Activated CD4-positive, alpha-beta T cell treated with anti-CD3 and anti-CD28 coated beads, Interleukin-2, amount 10 ng/mL, durations not matched to agents 24 days and 14 days (primary cell): ENCODE results near the gene SLC39A2. TPM values are rescaled to one million over a fixed set of nuclear protein-coding genes. Genes with fewer than 3 reads are reported as not detected.
"Not testable (repeated sequence)": the region's sequence is repeated elsewhere in the genome, so short reads cannot be mapped to it uniquely, and the experiment has no call there.

Experiments
- DNase-seq: peaks from one replicate; pipeline ENCODE4 v3.0.0; 2022
- H3K27ac Mint-ChIP-seq: one replicate; pipeline ENCODE4 v1.8.0; 2022; ENCODE audit warnings: mild to moderate bottlenecking, mixed read lengths
- H3K27me3 Mint-ChIP-seq: one replicate; pipeline ENCODE4 v1.8.0; 2022; ENCODE audit warnings: mixed read lengths
- H3K36me3 Mint-ChIP-seq: one replicate; pipeline ENCODE4 v1.8.0; 2022; ENCODE audit warnings: low read depth, mild to moderate bottlenecking, mixed read lengths
- H3K4me1 Mint-ChIP-seq: one replicate; pipeline ENCODE4 v1.8.0; 2021; ENCODE audit warnings: mixed read lengths
- H3K4me3 Mint-ChIP-seq: one replicate; pipeline ENCODE4 v1.8.0; 2022; ENCODE audit warnings: mild to moderate bottlenecking, moderate library complexity, mixed read lengths
- H3K9me3 Mint-ChIP-seq: one replicate; pipeline ENCODE4 v1.8.0; 2021; ENCODE audit warnings: mixed read lengths
- intact Hi-C: fragments of 100-400 bp; cut with micrococcal nuclease; formaldehyde crosslinking; loops from one replicate; pipeline ENCODE4 v1.15.1; 2023
- total RNA-seq: library from RNA; stranded (reverse); gene quantifications from 2 replicates; pipeline ENCODE4 v1.2.3, GENCODE V29; 2022

SLC39A2 gene
- total RNA-seq, result 0.33 TPM in 1 of 2 replicates, not detected in the other

GRCh38 chr14:20998674-20999366 lies at the start of gene SLC39A2:
Gene SLC39A2 (plus strand): TSS chr14:20999293. CDS start chr14:20999447, 154 bp downstream.
- no peak within 1 kb of the TSS for H3K4me3 Mint-ChIP-seq
- H3K27me3 Mint-ChIP-seq, result no peaks in the 10 kb centered on the region
- no peak for DNase-seq
- intact Hi-C loops, result no loop called here
- H3K4me1 Mint-ChIP-seq, result peaks cover 2% of the 10 kb centered on the region
- no peaks in the 10 kb centered on the region for H3K9me3 Mint-ChIP-seq
- no peak within 1 kb of the TSS for H3K27ac Mint-ChIP-seq
- H3K36me3 Mint-ChIP-seq, result peaks cover 33% of the 10 kb centered on the region

DNA sequence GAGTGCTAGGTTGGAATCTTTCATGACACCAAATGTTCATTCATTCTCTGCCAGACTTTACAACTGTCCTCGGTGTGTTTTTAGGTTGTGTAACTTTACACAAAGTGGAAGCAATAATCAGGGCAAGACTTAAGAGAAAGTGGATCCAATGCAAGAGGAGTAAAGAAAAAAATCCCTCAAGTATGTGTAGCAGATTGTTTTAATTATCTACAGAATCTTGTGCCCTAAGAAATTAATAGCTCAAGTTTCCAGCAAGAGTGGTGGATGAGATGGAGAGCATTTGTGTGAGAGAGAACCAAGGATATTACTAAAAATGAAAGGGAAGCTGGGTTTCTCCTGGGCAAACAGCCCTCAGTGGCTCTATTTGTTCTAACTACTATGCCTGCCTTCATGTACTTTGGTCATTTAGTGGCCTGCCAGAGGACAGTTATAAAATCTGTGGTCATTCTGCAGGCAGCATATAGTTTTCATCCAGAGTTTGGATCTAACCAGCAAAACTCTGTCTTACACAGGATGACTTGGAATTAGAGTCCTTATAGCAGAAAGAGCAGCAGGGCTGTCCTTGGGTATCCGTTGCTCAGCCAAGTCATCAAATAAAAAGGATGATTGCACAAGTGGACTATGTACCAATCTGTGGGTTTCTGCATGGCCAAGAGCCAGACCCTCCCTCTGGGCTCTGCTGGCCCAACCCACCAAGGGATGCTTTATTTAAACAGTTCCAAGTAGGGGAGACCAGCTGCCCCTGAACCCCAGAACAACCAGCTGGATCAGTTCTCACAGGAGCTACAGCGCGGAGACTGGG lies 44.2 kb upstream of the SLC39A2 start, which contains the start of gene RNASE2:
RNASE2 (plus strand) TSS at position 752 of the 802 bp plus-strand sequence. CDS start 285 bp downstream, outside the sequence.
- H3K9me3 Mint-ChIP-seq, intact Hi-C loops, H3K36me3 Mint-ChIP-seq, H3K27ac Mint-ChIP-seq, H3K4me3 Mint-ChIP-seq, DNase-seq: not testable (repeated sequence)
- Mint-ChIP-seq H3K4me1 (peaks cover 11% of the 10 kb centered on the region), H3K27me3 (peaks cover 16% of the 10 kb centered on the region)

DNA sequence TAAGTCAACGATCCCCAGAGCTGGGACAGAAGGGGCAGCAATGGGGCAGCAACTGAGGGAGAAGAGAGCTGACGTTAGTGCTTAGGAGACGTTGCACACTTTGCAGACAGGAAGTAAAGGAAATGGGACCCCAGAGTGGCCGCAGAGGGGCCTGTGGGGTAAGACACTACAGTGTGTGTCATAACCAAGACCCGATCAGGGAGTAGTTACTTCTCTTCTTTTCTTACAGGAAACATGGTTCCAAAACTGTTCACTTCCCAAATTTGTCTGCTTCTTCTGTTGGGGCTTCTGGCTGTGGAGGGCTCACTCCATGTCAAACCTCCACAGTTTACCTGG lies 43.6 kb upstream of the SLC39A2 start:
- Mint-ChIP-seq H3K4me1 (peaks cover 13% of the 10 kb centered on the region), H3K27me3 (peaks cover 13% of the 10 kb centered on the region)
- intact Hi-C loops, DNase-seq, H3K27ac Mint-ChIP-seq, H3K36me3 Mint-ChIP-seq, H3K9me3 Mint-ChIP-seq, H3K4me3 Mint-ChIP-seq: not testable (repeated sequence)

- no peak for DNase-seq
- intact Hi-C loops, result no loop called here
- Mint-ChIP-seq H3K36me3 (no peaks in the 10 kb centered on the region), H3K4me3 (no peak overlapping the region), H3K9me3 (no peaks in the 10 kb centered on the region), H3K27ac (no peak overlapping the region), H3K4me1 (peaks cover 17% of the 10 kb centered on the region), H3K27me3 (peaks cover 13% of the 10 kb centered on the region)
These were observed 42.6 kb upstream of the SLC39A2 start for GRCh38 chr14:20956376-20956976.

DNA sequence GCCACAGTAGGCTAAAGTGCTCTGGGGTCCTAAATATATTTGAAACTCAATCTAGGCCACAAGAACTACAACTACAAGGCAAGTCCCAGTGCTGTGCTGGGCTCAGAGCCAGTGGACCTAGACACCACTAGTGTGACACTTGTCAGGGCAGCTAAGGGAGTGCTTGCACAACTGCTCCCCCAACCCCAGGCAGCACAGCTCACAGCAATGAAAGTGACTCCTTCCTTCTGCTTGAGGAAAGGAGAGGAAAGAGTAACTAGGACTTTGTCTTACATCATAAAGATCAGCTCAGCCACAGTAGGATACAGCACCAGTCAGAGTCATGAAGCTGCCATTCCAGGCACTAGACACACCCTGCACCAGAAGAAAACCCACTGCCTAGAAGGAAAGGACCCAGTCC lies 40.1 kb upstream of the SLC39A2 start:
- H3K4me3 Mint-ChIP-seq, intact Hi-C loops, DNase-seq, H3K36me3 Mint-ChIP-seq, H3K9me3 Mint-ChIP-seq, H3K27ac Mint-ChIP-seq: not testable (repeated sequence)
- H3K27me3 Mint-ChIP-seq, result peaks cover 20% of the 10 kb centered on the region
- peaks cover 21% of the 10 kb centered on the region for H3K4me1 Mint-ChIP-seq

DNA sequence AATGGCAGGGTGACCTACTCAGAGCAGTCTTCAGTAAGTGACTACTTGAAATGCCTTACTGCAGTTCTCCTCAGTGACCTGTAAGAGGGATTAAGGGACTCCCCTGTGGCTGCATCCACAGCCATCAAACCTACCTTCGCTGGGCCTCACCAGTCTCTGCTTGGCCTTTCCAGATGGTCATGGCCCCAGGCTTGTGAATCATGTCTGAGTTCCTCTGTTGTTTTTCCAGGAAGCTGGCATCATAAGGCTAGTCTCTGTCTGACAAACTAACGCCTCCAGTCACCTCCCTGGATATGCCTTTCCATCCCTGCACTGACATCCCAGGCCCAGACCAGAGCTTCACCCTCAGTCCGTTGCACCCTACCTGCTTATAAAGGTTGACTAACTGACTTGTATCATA lies 29.8 kb upstream of the SLC39A2 start:
- no peak for DNase-seq
- Mint-ChIP-seq H3K36me3 (no peaks in the 10 kb centered on the region), H3K4me3 (no peak overlapping the region), H3K27me3 (peaks cover 57% of the 10 kb centered on the region), H3K27ac (no peak overlapping the region), H3K4me1 (peaks cover 13% of the 10 kb centered on the region), H3K9me3 (no peaks in the 10 kb centered on the region)
- intact Hi-C loops, result no loop called here

DNA sequence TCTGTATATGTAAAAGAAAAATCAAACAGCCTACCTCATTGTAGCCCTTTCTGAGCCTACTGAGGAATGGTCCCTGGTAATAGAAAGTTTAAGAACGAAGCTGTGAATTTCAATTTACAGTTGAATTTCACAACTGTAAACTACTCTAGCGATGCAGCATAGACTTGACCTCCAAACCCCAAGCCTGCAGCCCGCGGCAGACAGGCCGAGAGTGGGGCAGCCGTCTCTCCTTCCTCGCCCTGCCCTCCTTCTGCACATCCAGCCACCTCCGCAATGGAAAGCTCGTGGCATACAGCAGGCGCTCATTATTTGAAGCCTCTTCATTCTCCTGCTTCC lies 28.5 kb upstream of the SLC39A2 start:
- H3K9me3 Mint-ChIP-seq, result no peaks in the 10 kb centered on the region
- peaks cover 13% of the 10 kb centered on the region for H3K4me1 Mint-ChIP-seq
- H3K27me3 Mint-ChIP-seq, result peaks cover 50% of the 10 kb centered on the region
- DNase-seq, result no peak
- no peaks in the 10 kb centered on the region for H3K36me3 Mint-ChIP-seq
- intact Hi-C loops, result loop anchor here (2.0 to 5.0 kb wide), 4 partner anchors 98 to 338 kb away; partner anchors contain the start of gene RNASE4
- peak overlapping the region; percentile 92 for H3K4me3 Mint-ChIP-seq
- H3K27ac Mint-ChIP-seq, result peak overlapping the region; percentile 70

DNA sequence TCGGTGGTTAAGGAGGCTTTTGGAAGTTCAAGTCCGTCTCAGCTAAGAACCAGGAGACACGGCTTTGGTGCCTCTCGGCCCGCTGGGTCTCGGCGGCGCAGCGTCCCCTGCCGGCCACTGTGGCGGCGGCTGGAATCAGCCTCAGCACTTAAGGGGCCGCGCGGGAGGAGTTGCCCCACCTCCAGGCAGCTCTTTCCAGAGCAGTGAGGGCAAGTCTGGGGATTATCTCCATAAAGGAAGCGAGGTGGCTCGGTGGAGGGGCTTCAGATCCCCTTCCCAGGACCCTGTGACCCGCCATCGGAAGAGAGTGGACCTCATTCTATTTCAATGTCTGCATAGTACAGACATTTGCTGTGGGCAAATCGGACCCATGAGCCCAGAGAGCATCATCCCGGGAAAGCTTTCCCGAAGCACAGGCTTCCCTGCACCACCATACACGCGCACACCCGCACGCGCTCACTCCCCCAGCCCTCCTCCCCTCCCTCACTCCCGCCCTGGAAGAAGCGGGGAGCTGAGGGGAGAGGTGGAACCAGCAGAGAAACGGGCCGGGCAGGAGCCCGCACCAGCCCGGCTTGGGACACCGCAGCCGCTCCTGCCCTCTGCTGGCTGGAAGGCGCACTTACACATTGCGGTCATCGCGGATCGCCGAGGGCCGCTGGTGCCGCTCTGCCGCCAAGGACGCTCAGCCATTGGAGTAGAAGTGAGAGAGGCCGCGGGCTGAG lies 27.9 kb upstream of the SLC39A2 start:
- peak; percentile 95 for DNase-seq
- peak overlapping the region; percentile 70 for H3K27ac Mint-ChIP-seq
- no peaks in the 10 kb centered on the region for H3K36me3 Mint-ChIP-seq
- H3K4me3 Mint-ChIP-seq, result peak overlapping the region; percentile 92
- H3K9me3 Mint-ChIP-seq, result no peaks in the 10 kb centered on the region
- H3K27me3 Mint-ChIP-seq, result peaks cover 50% of the 10 kb centered on the region
- intact Hi-C loops, result loop anchor here (1.0 to 5.0 kb wide), 6 partner anchors 18 to 339 kb away; partner anchors contain the start of genes METTL17 and RNASE4
- peaks cover 13% of the 10 kb centered on the region for H3K4me1 Mint-ChIP-seq

DNA sequence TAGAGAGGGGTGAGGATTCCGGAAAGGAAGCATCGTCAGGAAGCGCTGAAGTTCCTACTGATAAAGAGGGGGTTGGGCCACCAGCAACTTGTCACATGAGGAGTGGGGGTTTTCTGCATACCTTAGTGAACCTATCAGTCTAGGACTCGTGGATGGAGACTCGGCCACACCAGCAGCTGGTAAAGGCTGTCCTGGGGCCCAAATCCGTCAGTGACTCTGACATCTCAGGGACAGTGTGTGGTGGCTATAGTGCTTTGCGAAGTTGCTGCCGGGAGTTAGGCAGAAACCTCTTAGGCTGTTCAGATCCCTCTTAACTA lies 27.4 kb upstream of the SLC39A2 start:
- H3K9me3 Mint-ChIP-seq, result no peaks in the 10 kb centered on the region
- no peaks in the 10 kb centered on the region for H3K36me3 Mint-ChIP-seq
- H3K4me3 Mint-ChIP-seq, result peak overlapping the region; percentile 92
- DNase-seq, result no peak
- H3K27ac Mint-ChIP-seq, result no peak overlapping the region
- peaks cover 13% of the 10 kb centered on the region for H3K4me1 Mint-ChIP-seq
- peaks cover 50% of the 10 kb centered on the region for H3K27me3 Mint-ChIP-seq
- intact Hi-C loops, result loop anchor here (1.0 to 5.0 kb wide), 6 partner anchors 18 to 339 kb away; partner anchors contain the start of genes METTL17 and RNASE4

DNA sequence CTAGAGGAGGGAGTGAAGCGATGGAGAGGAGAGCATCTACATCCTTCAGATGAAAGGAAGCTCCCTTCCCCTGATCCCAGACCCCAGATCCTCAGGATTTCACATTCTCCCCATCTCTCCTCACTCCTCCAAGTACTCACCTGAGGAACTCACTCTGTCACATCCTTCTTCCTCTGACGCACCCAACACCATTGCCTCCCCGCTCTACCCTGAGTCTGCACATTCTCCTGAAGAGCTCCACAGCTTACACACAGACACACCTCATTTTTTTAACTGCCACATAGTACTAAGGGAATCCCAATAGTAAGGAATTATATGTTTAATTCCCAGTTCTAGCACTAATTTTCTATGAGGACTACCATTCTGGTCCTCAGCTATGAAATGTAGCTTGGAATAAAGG lies 25.6 kb upstream of the SLC39A2 start:
- no peak overlapping the region for H3K27ac Mint-ChIP-seq
- H3K27me3 Mint-ChIP-seq, result peaks cover 34% of the 10 kb centered on the region
- no peaks in the 10 kb centered on the region for H3K36me3 Mint-ChIP-seq
- DNase-seq, result no peak
- intact Hi-C loops, result loop anchor here (5.0 kb wide), 3 partner anchors 101 to 341 kb away; partner anchors contain the start of gene RNASE4
- peaks cover 13% of the 10 kb centered on the region for H3K4me1 Mint-ChIP-seq
- H3K4me3 Mint-ChIP-seq, result no peak overlapping the region
- H3K9me3 Mint-ChIP-seq, result no peaks in the 10 kb centered on the region

DNA sequence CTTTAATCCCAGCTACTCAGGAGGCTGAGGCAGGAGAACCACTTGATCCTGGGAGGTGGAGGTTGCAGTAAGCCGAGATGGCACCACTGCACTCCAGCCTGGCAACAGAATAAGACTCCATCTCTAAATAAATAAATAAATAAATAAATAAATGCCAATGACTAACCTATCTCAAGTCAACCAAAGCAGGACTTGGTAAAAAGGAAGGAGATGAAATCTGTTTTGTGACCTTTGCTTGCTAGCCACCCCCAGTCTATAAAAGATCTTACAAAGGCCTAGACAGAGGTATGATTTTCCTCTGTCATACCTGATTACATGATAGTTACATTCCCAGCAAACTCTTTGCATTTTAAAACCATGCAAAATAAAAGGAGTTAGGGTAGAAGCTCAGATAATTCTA lies 22.8 kb upstream of the SLC39A2 start:
- intact Hi-C loops, result no loop called here
- DNase-seq, result no peak
- H3K27ac Mint-ChIP-seq, result no peak overlapping the region
- H3K9me3 Mint-ChIP-seq, result no peaks in the 10 kb centered on the region
- H3K36me3 Mint-ChIP-seq, result no peaks in the 10 kb centered on the region
- no peak overlapping the region for H3K4me3 Mint-ChIP-seq
- peaks cover 4% of the 10 kb centered on the region for H3K4me1 Mint-ChIP-seq
- H3K27me3 Mint-ChIP-seq, result peaks cover 37% of the 10 kb centered on the region

- intact Hi-C loops, result no loop called here
- no peaks in the 10 kb centered on the region for H3K4me1 Mint-ChIP-seq
These were observed 20.4 kb upstream of the SLC39A2 start for GRCh38 chr14:20978687-20979086.

DNA sequence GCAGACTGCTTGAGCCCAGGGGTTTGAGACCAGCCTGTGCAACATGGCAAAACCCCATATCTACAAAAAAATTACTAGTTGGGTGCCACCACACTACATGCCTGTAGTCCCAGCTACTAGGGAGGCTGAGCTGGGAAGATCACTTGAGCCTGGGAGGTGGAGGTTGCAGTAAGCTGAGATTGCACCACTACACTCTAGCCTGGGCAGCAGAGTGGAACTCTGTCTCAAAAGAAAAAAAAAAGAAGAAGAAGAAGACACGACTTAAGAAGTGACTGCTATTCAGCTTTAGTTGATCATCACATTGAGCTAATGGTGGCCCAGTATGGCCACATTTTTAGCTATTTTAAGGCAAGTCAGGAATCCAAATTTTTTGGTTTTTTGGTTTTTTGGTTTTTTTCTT lies 18.2 kb upstream of the SLC39A2 start:
- Mint-ChIP-seq H3K27ac (no peak overlapping the region), H3K27me3 (peaks cover 22% of the 10 kb centered on the region), H3K9me3 (no peaks in the 10 kb centered on the region), H3K4me1 (no peaks in the 10 kb centered on the region), H3K36me3 (no peaks in the 10 kb centered on the region), H3K4me3 (no peak overlapping the region)
- no peak for DNase-seq
- intact Hi-C loops, result no loop called here

More at GRCh38 chr14:20978687-20979086, 20.4 kb upstream of the SLC39A2 start:
- Mint-ChIP-seq H3K27me3 (peaks cover 23% of the 10 kb centered on the region), H3K4me3 (no peak overlapping the region), H3K9me3 (no peaks in the 10 kb centered on the region), H3K27ac (no peak overlapping the region), H3K36me3 (no peaks in the 10 kb centered on the region)
- no peak for DNase-seq
